Skin epidermis (tissue), 12 donors: ENCODE results near the gene ARHGEF9.
"Not testable (repeated sequence)": the region's sequence is repeated elsewhere in the genome, so short reads cannot be mapped to it uniquely, and the experiment has no call there.

Source experiments
- H3K27ac ChIP-seq, 21 experiments: fragments of 200-600 bp; sonication (generic) in 11 of 21; one replicate each; pipeline ENCODE4 v1.5.0; 2020; ENCODE audit warnings: mild to moderate bottlenecking in 3 of 21, inconsistent platforms in 2 of 21, moderate library complexity in 2 of 21
- H3K4me3 ChIP-seq, 7 experiments: fragments of 200-600 bp; sonication (generic) in 2 of 7; one replicate each; pipeline ENCODE4 v1.5.0; 2020; ENCODE audit warnings: inconsistent platforms in 2 of 7, mild to moderate bottlenecking in 2 of 7, moderate library complexity in 1 of 7

ARHGEF9 gene

GRCh38 chrX:63675716-63676115 lies 109.3 kb downstream of the ARHGEF9 start:
- no peak overlapping the region for H3K4me3 ChIP-seq
- no peak overlapping the region for H3K27ac ChIP-seq

- no peak overlapping the region for H3K4me3 ChIP-seq
- no peak overlapping the region for H3K27ac ChIP-seq
Measured at GRCh38 chrX:63673896-63674295, 111.1 kb downstream of the ARHGEF9 start.

GRCh38 chrX:63664741-63665140 lies 120.3 kb downstream of the ARHGEF9 start:
- Histone ChIP-seq H3K27ac (no peak overlapping the region), H3K4me3 (no peak overlapping the region)

GRCh38 chrX:63664083-63664482 lies 120.9 kb downstream of the ARHGEF9 start:
- H3K4me3 ChIP-seq = no peak overlapping the region
- no peak overlapping the region for H3K27ac ChIP-seq

GRCh38 chrX:63661676-63662075 lies 123.3 kb downstream of the ARHGEF9 start:
- no peak overlapping the region for H3K27ac ChIP-seq

GRCh38 chrX:63658920-63659319 lies 126.1 kb downstream of the ARHGEF9 start:
- H3K27ac ChIP-seq = peak overlapping the region in 1 of 21 experiments; percentile 69
- H3K4me3 ChIP-seq = no peak overlapping the region

More at GRCh38 chrX:63661676-63662075, 123.3 kb downstream of the ARHGEF9 start:
- no peak overlapping the region for H3K4me3 ChIP-seq

- H3K27ac ChIP-seq = peak overlapping the region in 2 of 21 experiments; percentile 33 to 69
Measured at GRCh38 chrX:63657821-63658220, 127.2 kb downstream of the ARHGEF9 start.

GRCh38 chrX:63656871-63657580 lies 128.0 kb downstream of the ARHGEF9 start:
- peak overlapping the region in 2 of 21 experiments; percentile 33 to 54 for H3K27ac ChIP-seq
- H3K4me3 ChIP-seq = no peak overlapping the region

More at GRCh38 chrX:63657821-63658220, 127.2 kb downstream of the ARHGEF9 start:
- no peak overlapping the region for H3K4me3 ChIP-seq

GRCh38 chrX:63652086-63652765 lies 132.8 kb downstream of the ARHGEF9 start:
- peak overlapping the region in 1 of 21 experiments; percentile 18 for H3K27ac ChIP-seq
- no peak overlapping the region for H3K4me3 ChIP-seq

GRCh38 chrX:63645748-63646147 lies 139.3 kb downstream of the ARHGEF9 start:
- H3K27ac ChIP-seq, H3K4me3 ChIP-seq: not testable (repeated sequence)

GRCh38 chrX:63635750-63636149 lies 149.3 kb downstream of the ARHGEF9 start:
- H3K27ac ChIP-seq = no peak overlapping the region
- no peak overlapping the region for H3K4me3 ChIP-seq

GRCh38 chrX:63613531-63614028 lies 171.4 kb downstream of the ARHGEF9 start:
- H3K4me3 ChIP-seq = no peak overlapping the region
- H3K27ac ChIP-seq = no peak overlapping the region

- Histone ChIP-seq H3K4me3 (no peak overlapping the region), H3K27ac (no peak overlapping the region)
Measured at GRCh38 chrX:63585936-63586335, 199.1 kb downstream of the ARHGEF9 start.
